RWPE2 (cell line): Measurements from ENCODE around the gene GRIP2.

ENCODE experiments used
- ATAC-seq: fragments of 200-7000 bp; cut with Tn5 transposase; 3 replicates; pipeline ENCODE4 v1.9.1; 2021; ENCODE audit warnings: low read depth
- DNase-seq: peaks from one replicate; pipeline ENCODE4 v3.0.0-alpha.2; 2020; ENCODE audit warnings: low spot score
- H3K27ac ChIP-seq: fragments of 450-650 bp; 2 replicates; pipeline ENCODE4 v1.5.1; 2017; ENCODE audit warnings: mild to moderate bottlenecking; ENCODE audit not compliant: poor library complexity, severe bottlenecking
- H3K27me3 ChIP-seq: fragments of 250-450 bp; sonication (Bioruptor Pico); 2 replicates; pipeline ENCODE4 v1.5.1; 2021; ENCODE audit warnings: mild to moderate bottlenecking, moderate library complexity; ENCODE audit not compliant: insufficient read depth, poor library complexity, severe bottlenecking
- H3K36me3 ChIP-seq: fragments of 250-450 bp; sonication (Bioruptor Pico); 2 replicates; pipeline ENCODE4 v1.5.1; 2020; ENCODE audit warnings: low read depth, mild to moderate bottlenecking, moderate library complexity
- H3K4me1 ChIP-seq: fragments of 250-450 bp; sonication (Bioruptor Pico); 2 replicates; pipeline ENCODE4 v1.5.1; 2021; ENCODE audit warnings: mild to moderate bottlenecking, moderate library complexity; ENCODE audit not compliant: insufficient read depth, poor library complexity, severe bottlenecking
- H3K4me3 ChIP-seq: fragments of 250-450 bp; sonication (Bioruptor Pico); 2 replicates; pipeline ENCODE4 v1.5.1; 2021; ENCODE audit warnings: mild to moderate bottlenecking, moderate library complexity; ENCODE audit not compliant: severe bottlenecking
- H3K9me3 ChIP-seq: fragments of 250-450 bp; sonication (Bioruptor Pico); 2 replicates; pipeline ENCODE4 v1.5.1; 2021; ENCODE audit warnings: mild to moderate bottlenecking, moderate library complexity; ENCODE audit not compliant: severe bottlenecking
- CTCF ChIP-seq: fragments of 450-650 bp; IDR thresholded peaks from one replicate; pipeline ENCODE4 v1.5.1; 2017; ENCODE audit warnings: mild to moderate bottlenecking, moderate library complexity; ENCODE audit not compliant: poor library complexity, severe bottlenecking

The GRIP2 gene

GRCh38 chr3:14502472-14502871 is 37.7 kb downstream of the GRIP2 start:
- Histone ChIP-seq H3K4me1 (no peaks in the 10 kb centered on the region), H3K27me3 (no peaks in the 10 kb centered on the region), H3K4me3 (no peak overlapping the region), H3K27ac (no peak overlapping the region), H3K9me3 (peaks cover 6% of the 10 kb centered on the region), H3K36me3 (no peaks in the 10 kb centered on the region)
- no peak for ATAC-seq
- no peak for DNase-seq
- TF ChIP-seq CTCF: no peak

- ATAC-seq: no peak
- DNase-seq: no peak
- H3K4me1 ChIP-seq: no peaks in the 10 kb centered on the region
- H3K27me3 ChIP-seq: no peaks in the 10 kb centered on the region
- H3K4me3 ChIP-seq: no peak overlapping the region
- H3K27ac ChIP-seq: no peak overlapping the region
- H3K9me3 ChIP-seq: no peaks in the 10 kb centered on the region
- no peaks in the 10 kb centered on the region for H3K36me3 ChIP-seq
- TF ChIP-seq CTCF: no peak
Observed at GRCh38 chr3:14497321-14497720, 42.8 kb downstream of the GRIP2 start.

GRCh38 chr3:14496351-14496750 is 43.8 kb downstream of the GRIP2 start:
- Histone ChIP-seq H3K36me3 (no peaks in the 10 kb centered on the region), H3K4me3 (no peak overlapping the region), H3K27ac (no peak overlapping the region), H3K4me1 (no peaks in the 10 kb centered on the region), H3K27me3 (no peaks in the 10 kb centered on the region), H3K9me3 (no peaks in the 10 kb centered on the region)
- ATAC-seq: no peak
- TF ChIP-seq CTCF: no peak
- no peak for DNase-seq

GRCh38 chr3:14494973-14495300 is 45.2 kb downstream of the GRIP2 start:
- DNase-seq (no peak), ATAC-seq (no peak)
- no peak overlapping the region for H3K4me3 ChIP-seq
- no peak for TF ChIP-seq CTCF
- no peak overlapping the region for H3K27ac ChIP-seq
- no peaks in the 10 kb centered on the region for H3K36me3 ChIP-seq
- H3K27me3 ChIP-seq: no peaks in the 10 kb centered on the region
- no peaks in the 10 kb centered on the region for H3K9me3 ChIP-seq
- peaks cover 7% of the 10 kb centered on the region for H3K4me1 ChIP-seq

GRCh38 chr3:14494279-14494972 is 45.7 kb downstream of the GRIP2 start:
- H3K9me3 ChIP-seq: no peaks in the 10 kb centered on the region
- no peak for TF ChIP-seq CTCF
- no peak for DNase-seq
- no peak for ATAC-seq
- no peaks in the 10 kb centered on the region for H3K27me3 ChIP-seq
- no peaks in the 10 kb centered on the region for H3K36me3 ChIP-seq
- no peak overlapping the region for H3K27ac ChIP-seq
- no peak overlapping the region for H3K4me3 ChIP-seq
- H3K4me1 ChIP-seq: peaks cover 8% of the 10 kb centered on the region
